GM19099 (cell line): ENCODE results near the gene MALRD1.

Source experiments
- POLR2A ChIP-seq: IDR thresholded peaks from 3 replicates; pipeline ENCODE4 v1.6.1; 2011; ENCODE audit warnings: low read depth; ENCODE audit not compliant: insufficient read length; ENCODE audit errors: extremely low read depth

MALRD1 gene

DNA sequence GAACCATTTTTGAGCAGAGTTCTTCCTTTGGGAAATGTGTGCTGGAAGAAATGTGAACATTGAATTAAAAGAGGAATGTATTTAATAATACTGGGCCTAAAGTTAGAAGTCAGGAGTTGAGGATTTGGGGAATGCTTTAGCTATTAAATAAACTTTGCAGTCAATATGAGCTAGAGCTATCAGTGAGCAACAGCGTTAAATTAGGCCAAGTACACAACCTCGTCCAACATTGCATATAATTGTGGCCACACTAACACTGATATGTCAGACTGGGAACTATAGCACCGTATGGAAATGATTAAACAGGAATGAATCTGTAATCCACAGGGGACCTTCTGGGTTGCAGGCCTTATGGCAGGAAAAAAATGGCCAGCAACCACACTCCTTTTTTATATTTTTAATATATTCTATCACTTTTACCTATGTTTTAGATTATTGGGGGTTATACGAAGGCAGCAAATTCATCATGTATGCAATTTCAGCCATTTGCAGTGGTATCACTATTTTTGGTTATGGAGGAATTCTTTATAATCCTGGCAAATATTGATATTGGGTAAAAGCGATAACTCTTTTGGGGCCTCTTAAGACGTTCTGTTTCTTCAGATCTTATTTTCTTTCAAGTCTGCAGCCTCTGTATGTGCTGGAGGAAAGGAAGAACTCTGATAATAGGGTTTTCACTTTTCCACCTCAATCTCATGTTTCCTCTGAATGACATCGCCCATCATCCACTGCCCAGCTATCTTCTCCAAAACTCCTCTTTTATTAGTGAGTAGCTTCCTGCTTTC, 531.4 kb downstream of the MALRD1 start:
- TF ChIP-seq POLR2A = no peak

DNA sequence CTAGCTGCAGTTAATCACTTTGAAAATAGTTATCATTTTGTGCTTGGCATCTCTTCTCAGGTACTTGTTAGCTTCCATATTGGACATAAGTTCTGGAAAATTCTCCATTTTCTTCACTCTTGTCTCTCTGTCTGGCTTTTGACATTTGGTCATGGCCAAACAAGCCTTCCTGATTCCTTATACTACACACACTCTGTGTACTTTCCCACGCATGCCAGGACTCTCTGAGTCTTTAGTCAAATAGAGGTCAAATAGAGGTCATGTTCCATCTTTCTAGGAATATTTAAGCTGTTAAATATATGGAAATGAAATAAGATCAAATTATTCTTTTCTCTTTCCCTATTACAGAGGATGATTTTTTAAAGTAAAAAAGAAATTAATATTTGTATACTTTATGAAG, 532.1 kb downstream of the MALRD1 start:
- TF ChIP-seq POLR2A = no peak

DNA sequence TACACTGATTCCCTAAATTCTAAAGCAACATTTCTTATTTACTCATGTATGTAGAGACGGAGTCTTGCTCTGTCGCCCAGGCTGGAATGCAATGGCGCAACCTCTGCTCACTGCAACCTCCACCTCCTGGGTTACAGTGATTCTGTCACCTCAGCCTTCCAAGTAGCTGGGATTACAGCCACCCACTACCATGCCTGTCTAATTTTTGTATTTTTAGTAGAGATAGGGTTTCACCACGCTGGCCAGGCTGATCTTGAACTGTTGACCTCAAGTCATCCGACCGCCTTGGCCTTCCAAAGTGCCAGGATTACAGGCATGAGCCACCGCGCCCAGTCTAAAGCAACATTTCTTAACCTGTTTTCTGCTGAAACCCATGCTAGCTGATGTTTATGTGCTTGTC, 540.0 kb downstream of the MALRD1 start:
- TF ChIP-seq POLR2A = no peak

DNA sequence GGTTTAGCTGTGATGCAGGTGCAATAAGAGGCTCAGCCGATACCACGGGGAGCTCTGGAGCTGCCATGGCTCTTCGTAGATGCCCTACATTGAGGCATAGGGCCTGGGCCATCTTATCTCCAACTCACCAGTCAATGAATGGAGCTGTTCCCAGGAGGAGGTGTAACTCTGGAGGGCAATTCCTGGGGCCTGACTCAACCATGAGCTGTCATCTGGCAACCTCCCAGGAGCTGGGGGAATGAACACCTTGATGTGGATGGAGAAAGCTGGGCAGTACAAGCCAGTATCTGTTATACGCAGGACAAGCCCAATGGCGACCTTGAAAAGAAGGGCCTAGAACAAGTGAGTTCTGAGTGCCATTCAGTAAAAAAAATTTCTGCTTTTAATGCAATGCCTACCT, 543.7 kb downstream of the MALRD1 start:
- no peak for TF ChIP-seq POLR2A

DNA sequence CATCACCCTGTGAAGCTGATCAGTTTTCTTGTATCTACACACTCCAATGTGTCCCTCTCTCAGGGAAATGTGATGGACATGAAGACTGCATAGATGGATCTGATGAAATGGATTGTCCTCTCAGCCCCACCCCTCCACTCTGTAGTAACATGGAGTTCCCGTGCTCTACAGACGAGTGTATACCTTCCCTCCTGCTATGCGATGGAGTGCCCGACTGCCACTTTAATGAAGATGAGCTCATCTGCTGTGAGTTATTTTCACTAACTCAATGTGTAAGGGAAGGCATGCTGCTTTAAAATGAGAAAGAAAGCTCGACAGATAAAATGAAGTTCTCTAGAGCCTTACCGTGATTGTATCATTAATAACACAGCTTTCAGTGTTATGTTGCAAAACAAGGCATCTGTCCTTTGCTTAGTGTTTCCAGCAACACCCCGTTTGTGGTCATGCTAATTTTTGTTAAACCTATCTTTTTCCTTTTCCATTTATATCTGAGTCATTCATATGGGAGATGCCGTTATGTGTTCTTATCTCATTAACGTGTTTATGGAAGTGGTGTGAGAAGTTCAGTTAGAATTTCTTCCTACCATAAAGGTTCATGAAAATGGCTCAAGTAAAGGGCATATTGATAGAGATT, 546.7 kb downstream of the MALRD1 start:
- TF ChIP-seq POLR2A = no peak

DNA sequence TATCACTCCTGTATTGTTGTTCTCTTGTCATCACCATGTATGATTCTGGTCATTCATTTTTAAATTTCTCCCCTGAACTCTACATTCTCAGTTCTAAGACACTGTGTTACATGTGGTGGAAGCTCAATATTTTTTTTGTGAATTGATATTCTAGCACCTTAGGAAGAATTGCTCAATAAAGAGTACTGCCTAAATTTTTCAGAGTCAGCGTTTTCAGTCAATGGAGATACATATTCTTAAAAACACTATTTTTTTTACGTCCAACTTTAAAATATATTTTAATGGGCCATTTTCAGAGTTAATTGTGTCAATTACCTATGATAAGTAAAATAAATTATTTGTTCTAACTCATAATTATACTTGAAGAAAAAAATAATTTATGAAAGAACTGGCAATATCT, 557.2 kb downstream of the MALRD1 start:
- TF ChIP-seq POLR2A = no peak

DNA sequence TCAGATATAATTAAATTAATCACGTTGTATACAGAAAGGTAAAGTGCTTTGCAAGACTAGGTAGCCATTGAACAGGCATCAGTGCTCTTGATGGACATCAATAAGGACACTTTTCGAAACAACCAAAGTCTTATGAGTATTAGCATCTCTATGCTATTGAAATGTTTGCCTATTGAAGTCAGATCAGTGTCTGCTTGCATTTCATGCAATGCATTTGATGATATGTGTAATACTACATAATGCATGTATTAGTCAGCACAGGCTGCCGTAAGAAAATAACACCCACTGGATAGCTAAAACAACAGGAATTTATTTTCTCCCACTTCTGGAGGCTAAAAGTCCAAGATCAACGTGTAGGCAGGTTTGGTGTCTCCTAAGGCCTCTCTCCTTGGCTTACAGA, 558.4 kb downstream of the MALRD1 start:
- no peak for TF ChIP-seq POLR2A

DNA sequence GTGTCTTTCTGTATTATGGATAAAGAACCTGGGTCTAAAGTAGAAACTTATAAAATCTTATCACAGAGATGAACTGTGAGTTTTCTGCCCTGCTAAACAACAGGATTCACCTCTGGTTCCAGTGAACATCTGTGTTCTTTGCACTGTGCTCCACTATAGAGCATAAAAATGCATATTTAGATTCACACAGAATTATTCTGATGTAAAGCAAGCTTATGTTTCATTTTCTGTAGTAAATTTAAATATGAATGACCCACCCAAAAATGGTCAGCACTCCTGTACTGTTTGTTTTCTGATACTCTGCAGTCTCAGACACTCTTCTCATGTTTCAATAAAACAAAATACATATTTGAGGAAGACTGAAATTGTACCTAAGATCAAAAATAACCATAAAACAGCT, 563.2 kb downstream of the MALRD1 start:
- no peak for TF ChIP-seq POLR2A

DNA sequence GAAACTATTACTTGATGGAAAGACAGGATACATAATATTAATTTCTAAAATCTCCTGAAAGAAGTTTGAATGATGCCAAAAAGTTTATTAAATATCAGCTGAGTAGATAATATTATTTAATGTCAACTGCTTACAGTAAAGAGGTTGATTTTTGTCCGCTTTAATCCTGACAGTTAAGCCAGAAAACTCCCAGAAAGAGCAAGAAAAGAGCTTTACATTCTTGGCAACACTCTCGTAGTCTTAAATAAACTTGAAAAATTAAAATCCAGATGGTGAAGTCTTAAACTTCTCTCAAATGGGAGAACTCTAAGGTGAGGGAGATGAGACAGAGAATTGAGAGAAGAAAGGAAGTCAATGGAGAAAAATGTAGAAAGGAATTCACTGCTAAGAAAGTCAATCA, 568.4 kb downstream of the MALRD1 start:
- no peak for TF ChIP-seq POLR2A

DNA sequence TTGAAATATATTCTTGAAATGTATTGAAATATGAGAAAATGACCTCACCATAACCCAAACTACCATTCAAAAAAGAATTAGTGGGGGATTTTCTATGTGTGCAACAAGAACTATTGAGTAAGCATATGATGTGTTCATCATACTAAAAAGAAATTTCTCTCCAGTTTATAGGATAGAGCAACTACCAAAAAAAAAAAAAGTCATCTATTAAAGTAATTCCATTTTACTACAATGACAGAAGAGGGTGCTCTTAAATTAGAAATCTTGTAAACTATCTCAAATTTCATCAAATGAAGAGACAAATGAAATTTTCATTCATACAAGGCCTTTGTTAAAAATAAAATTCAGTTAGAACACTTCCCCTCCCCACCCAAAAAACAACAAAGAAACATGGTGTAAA, 572.2 kb downstream of the MALRD1 start:
- no peak for TF ChIP-seq POLR2A

DNA sequence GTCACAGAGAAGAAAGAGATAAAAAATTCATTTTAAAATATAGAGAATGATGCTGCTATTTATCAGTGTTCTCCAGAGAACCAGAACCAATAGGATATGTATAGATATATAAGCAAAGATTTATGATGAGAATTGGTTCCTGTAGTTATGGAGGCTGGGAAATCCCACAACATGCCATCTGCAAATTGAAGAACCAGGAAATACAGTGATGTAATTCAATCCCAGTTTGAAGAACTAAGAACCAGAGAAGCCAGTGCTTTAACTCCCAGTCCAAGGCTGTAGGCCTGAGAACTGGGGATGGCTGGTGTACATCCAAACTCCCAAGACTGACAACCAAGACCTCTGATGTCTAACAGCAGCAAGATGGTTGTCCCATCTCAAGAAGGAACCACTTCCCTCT, 574.7 kb downstream of the MALRD1 start:
- no peak for TF ChIP-seq POLR2A

DNA sequence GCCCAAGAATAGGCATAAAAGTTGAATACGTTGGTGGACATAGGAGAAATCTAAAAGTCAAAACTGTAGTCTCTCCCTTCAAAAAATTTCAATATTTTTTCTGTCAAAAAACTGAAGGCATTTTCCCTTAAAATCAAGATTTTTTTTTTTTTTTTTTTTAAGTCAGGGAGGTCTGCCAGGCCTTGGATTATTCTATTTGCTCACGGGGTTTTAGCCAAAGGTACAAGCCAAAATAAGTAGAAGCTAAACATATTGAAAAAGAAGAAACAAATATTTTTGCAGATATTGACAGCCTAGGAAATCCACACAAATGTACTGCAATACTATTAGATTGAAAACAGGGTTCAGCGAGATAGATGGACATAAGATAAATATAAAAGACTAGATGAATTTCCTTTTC, 577.6 kb downstream of the MALRD1 start:
- no peak for TF ChIP-seq POLR2A

DNA sequence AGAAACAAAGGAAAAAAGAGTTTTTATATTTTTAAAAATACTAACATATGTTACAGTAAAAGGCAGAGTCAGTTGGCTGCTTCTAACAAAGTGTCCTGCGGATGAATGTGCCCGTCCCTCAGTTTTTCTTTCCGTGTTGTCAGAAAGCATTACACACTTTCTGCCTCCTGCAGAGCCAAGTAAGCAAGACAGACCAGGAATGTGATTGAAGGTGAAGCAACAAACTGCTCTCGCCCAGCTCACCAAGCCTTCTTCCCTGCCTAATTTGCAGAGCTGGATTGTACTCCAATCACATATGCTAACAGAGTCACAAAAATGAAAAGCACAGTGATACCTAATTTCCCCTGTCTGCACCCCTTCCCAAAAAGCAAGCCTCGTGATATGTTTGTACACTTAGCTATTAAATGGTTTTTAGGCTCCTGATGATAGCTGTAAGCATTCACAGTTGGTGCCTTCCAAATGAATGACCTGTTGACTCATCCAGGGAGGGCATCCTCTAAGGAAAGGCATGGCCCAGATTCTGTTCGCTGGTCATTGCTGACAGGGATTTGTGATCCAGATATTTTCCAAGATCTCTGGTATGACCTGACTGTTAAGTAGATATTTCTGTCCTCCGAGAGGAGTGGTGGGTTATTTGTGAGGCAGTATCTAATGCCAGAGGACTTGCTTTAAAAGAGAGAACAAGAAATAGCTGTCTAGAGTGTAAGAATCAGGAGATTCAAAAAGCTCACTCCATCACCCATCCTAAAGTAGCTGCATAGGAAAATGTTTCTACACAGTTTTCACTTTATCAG, 580.4 kb downstream of the MALRD1 start:
- no peak for TF ChIP-seq POLR2A

DNA sequence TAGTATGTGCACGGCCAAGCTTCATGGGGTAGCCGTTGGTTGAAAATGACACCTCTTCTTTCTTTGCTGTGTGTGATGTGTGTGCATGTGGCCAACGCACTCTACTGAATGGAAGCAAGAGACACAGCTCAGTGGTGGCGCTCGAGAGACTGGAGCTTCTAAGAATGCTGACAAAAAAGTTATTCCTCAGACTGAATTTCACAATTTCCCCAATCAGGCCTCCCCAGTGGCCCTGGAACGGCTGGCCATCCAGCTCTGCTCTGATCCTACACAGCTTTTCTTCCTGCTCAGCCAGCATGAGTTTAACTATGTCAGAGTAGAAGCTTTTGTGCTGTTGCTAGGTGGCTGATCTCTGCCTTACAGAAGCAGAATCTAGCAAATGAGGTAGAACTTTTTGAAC, 581.0 kb downstream of the MALRD1 start:
- TF ChIP-seq POLR2A = no peak

DNA sequence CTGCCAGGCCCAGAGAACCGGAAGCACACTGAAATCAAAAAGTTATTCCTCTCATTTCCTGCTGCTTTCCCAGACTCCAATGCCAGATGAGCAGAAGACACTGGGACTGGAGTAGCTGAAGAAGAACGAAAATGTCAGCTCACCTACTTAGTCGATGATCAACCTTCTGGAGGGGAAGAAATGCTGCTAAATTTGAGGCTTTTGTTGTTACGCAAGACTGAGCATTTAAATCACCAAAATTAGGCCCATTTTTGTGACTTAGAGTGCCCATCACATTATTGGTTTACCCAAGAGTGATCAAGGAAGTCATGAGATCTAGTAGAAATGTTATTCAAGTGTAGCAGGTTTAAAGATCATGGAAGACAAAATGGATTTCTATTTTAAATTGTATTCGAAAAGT, 585.6 kb downstream of the MALRD1 start:
- no peak for TF ChIP-seq POLR2A
